ENCODE results near the gene ATP1A1. TPM values are rescaled to one million over a fixed set of nuclear protein-coding genes. Genes with fewer than 3 reads are reported as not detected.

Gene ATP1A1
- total RNA-seq, 1 donor from 2014 or later, result 213 TPM

GRCh38 chr1:116326486-116326885 is 46.6 kb upstream of the ATP1A1 start:
- TF ChIP-seq CTCF (IDR thresholded peaks at IDR 0.05), result no peak
- DNase-seq (ENCODE audit: extremely low spot score, unreplicated experiment), result no peak
- Mint-ChIP-seq H3K27ac (ENCODE audit: unreplicated experiment) (no peak overlapping the region), H3K4me1 (ENCODE audit: unreplicated experiment) (peaks cover 15% of the 10 kb centered on the region), H3K36me3 (ENCODE audit: unreplicated experiment) (no peaks in the 10 kb centered on the region), H3K27me3 (ENCODE audit: unreplicated experiment) (peaks cover 15% of the 10 kb centered on the region), H3K4me3 (ENCODE audit: unreplicated experiment) (no peak overlapping the region), H3K9me3 (ENCODE audit: unreplicated experiment) (no peaks in the 10 kb centered on the region)

- Mint-ChIP-seq H3K36me3 (ENCODE audit: unreplicated experiment) (no peaks in the 10 kb centered on the region), H3K9me3 (ENCODE audit: unreplicated experiment) (no peaks in the 10 kb centered on the region), H3K27ac (ENCODE audit: unreplicated experiment) (no peak overlapping the region), H3K4me1 (ENCODE audit: unreplicated experiment) (peaks cover 15% of the 10 kb centered on the region), H3K4me3 (ENCODE audit: unreplicated experiment) (no peak overlapping the region), H3K27me3 (ENCODE audit: unreplicated experiment) (peaks cover 7% of the 10 kb centered on the region)
- TF ChIP-seq CTCF (IDR thresholded peaks at IDR 0.05), result no peak
- DNase-seq (ENCODE audit: extremely low spot score, unreplicated experiment), result no peak
Measured at GRCh38 chr1:116328671-116329070, 44.4 kb upstream of the ATP1A1 start.

- Mint-ChIP-seq H3K27ac (ENCODE audit: unreplicated experiment) (no peak overlapping the region), H3K4me1 (ENCODE audit: unreplicated experiment) (peaks cover 25% of the 10 kb centered on the region), H3K27me3 (ENCODE audit: unreplicated experiment) (peaks cover 7% of the 10 kb centered on the region), H3K36me3 (ENCODE audit: unreplicated experiment) (no peaks in the 10 kb centered on the region), H3K9me3 (ENCODE audit: unreplicated experiment) (no peaks in the 10 kb centered on the region), H3K4me3 (ENCODE audit: unreplicated experiment) (no peak overlapping the region)
- no peak for TF ChIP-seq CTCF (IDR thresholded peaks at IDR 0.05)
- no peak for DNase-seq (ENCODE audit: extremely low spot score, unreplicated experiment)
Measured at GRCh38 chr1:116329524-116330341, 43.3 kb upstream of the ATP1A1 start.

- H3K9me3 Mint-ChIP-seq (ENCODE audit: unreplicated experiment), result no peaks in the 10 kb centered on the region
- no peak for DNase-seq (ENCODE audit: extremely low spot score, unreplicated experiment)
- TF ChIP-seq CTCF (IDR thresholded peaks at IDR 0.05), result no peak
- H3K4me1 Mint-ChIP-seq (ENCODE audit: unreplicated experiment), result peaks cover 29% of the 10 kb centered on the region
- H3K36me3 Mint-ChIP-seq (ENCODE audit: unreplicated experiment), result no peaks in the 10 kb centered on the region
- H3K27ac Mint-ChIP-seq (ENCODE audit: unreplicated experiment), result no peak overlapping the region
- H3K27me3 Mint-ChIP-seq (ENCODE audit: unreplicated experiment), result peaks cover 7% of the 10 kb centered on the region
- H3K4me3 Mint-ChIP-seq (ENCODE audit: unreplicated experiment), result no peak overlapping the region
Measured at GRCh38 chr1:116330342-116330652, 42.7 kb upstream of the ATP1A1 start.

- Mint-ChIP-seq H3K4me1 (ENCODE audit: unreplicated experiment) (peaks cover 29% of the 10 kb centered on the region), H3K36me3 (ENCODE audit: unreplicated experiment) (no peaks in the 10 kb centered on the region), H3K27ac (ENCODE audit: unreplicated experiment) (no peak overlapping the region), H3K4me3 (ENCODE audit: unreplicated experiment) (no peak overlapping the region), H3K9me3 (ENCODE audit: unreplicated experiment) (no peaks in the 10 kb centered on the region), H3K27me3 (ENCODE audit: unreplicated experiment) (peaks cover 7% of the 10 kb centered on the region)
- DNase-seq (ENCODE audit: extremely low spot score, unreplicated experiment), result no peak
- no peak for TF ChIP-seq CTCF (IDR thresholded peaks at IDR 0.05)
Measured at GRCh38 chr1:116330846-116331245, 42.2 kb upstream of the ATP1A1 start.
